ENCODE data around the gene TSR1. TPM values are rescaled to one million over a fixed set of nuclear protein-coding genes. Genes with fewer than 3 reads are reported as not detected.

TSR1 gene
- total RNA-seq, 1 donor: 42.0 TPM

DNA sequence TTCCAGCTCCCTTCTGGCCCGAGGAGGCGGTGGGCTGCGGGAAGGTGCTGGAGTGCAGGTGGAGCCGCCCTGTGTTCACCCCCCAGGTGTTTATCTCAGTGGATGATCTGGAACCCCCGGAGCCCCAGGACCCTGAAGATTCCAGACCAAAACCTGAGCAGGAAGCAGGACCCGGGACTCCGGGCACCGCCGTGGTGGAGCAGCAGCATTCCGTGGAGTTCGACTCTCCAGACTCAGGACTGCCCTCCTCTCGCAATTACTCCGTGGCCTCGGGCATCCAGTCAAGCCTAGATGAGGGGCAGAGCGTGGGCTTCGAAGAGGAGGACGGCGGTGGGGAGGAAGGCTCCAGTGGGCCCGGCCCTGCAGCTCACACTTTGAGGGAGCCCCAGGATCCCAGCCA is 39.1 kb upstream of the TSR1 start:
- Histone ChIP-seq H3K79me2 (ENCODE audit: insufficient read depth, low read length) (no peaks in the 10 kb centered on the region), H3K4me3 (ENCODE audit: insufficient read depth, low read length) (no peak overlapping the region), H4K20me1 (ENCODE audit: insufficient read depth, low read length) (peaks cover 2% of the 10 kb centered on the region), H3K4me2 (ENCODE audit: insufficient read depth, low read length) (no peak overlapping the region), H3K36me3 (ENCODE audit: insufficient read depth, low read length) (peaks cover 34% of the 10 kb centered on the region), H3K27ac (ENCODE audit: low read depth, low read length) (no peak overlapping the region), H2AFZ (ENCODE audit: low read length) (no peak overlapping the region), H3K27me3 (ENCODE audit: insufficient read depth, low read length) (no peaks in the 10 kb centered on the region), H3K9me3 (ENCODE audit: low read depth, low read length) (no peaks in the 10 kb centered on the region), H3K4me1 (ENCODE audit: insufficient read depth, low read length) (no peaks in the 10 kb centered on the region)
- TF ChIP-seq CTCF (IDR thresholded peaks at IDR 0.05; ENCODE audit: extremely low read depth, low read depth, low read length): no peak
- no peak for DNase-seq (ENCODE audit: insufficient read length, low spot score, missing footprints)

DNA sequence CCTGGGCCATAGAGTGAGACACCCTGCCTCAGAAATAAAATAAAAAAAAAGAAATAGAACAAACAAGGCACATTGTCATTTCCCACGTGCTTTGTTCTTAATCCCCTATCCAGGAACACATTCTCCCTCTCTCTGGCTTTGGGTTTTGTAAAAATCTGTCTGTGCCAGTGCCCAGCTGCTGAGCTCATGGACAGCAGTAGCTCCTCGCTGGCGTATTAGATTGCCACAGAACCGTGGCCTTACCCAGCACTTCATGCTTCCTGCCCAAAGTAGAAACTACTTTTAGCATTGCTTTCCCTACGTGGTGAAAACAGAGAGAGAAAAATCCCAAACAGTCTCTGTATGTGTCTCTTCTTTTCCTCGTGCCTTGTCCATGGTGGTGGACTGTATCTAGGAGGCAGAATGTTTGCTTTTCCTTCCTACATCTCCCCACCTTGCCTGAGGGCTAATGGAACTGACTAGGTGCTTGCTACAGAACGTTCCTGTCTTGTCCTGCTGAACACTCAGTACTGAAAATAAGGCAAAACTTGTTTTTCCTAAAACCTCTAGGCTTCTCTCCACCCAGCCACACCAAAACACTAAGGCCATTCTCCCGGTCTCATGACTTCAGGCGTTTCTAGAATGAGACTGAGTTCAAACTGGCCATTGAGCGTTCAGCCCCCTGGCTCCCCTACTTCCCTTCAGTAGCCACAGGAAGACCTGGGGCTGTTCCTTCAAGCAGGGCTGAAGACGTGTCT is 38.5 kb upstream of the TSR1 start:
- Histone ChIP-seq H3K4me2 (ENCODE audit: insufficient read depth, low read length) (no peak overlapping the region), H3K79me2 (ENCODE audit: insufficient read depth, low read length) (no peaks in the 10 kb centered on the region), H3K36me3 (ENCODE audit: insufficient read depth, low read length) (peaks cover 34% of the 10 kb centered on the region), H3K27ac (ENCODE audit: low read depth, low read length) (no peak overlapping the region), H4K20me1 (ENCODE audit: insufficient read depth, low read length) (no peaks in the 10 kb centered on the region), H2AFZ (ENCODE audit: low read length) (no peak overlapping the region), H3K4me3 (ENCODE audit: insufficient read depth, low read length) (no peak overlapping the region), H3K27me3 (ENCODE audit: insufficient read depth, low read length) (no peaks in the 10 kb centered on the region), H3K4me1 (ENCODE audit: insufficient read depth, low read length) (no peaks in the 10 kb centered on the region), H3K9me3 (ENCODE audit: low read depth, low read length) (no peaks in the 10 kb centered on the region)
- TF ChIP-seq CTCF (IDR thresholded peaks at IDR 0.05; ENCODE audit: extremely low read depth, low read depth, low read length): no peak
- no peak for DNase-seq (ENCODE audit: insufficient read length, low spot score, missing footprints)

DNA sequence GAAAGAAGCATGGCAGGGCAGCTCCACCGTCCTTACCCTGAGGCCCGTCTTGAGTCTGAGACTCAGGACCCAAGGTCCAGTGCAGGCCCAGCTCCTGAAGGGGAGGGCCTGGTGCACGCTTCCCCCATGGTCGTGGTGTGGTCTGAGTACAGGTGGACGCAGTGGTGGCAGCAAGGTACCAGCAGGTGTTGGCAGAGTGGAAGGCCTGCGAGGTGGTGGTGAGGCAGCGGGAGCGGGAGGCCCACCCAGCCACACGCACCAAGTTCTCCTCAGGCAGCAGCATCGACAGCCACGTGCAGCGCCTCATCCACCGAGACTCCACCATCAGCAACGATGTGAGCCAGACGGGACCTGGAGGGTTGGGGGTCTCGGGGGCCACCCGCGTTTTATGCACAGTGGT is 36.9 kb upstream of the TSR1 start:
- Histone ChIP-seq H4K20me1 (ENCODE audit: insufficient read depth, low read length) (no peaks in the 10 kb centered on the region), H3K4me3 (ENCODE audit: insufficient read depth, low read length) (no peak overlapping the region), H3K9me3 (ENCODE audit: low read depth, low read length) (no peaks in the 10 kb centered on the region), H3K4me2 (ENCODE audit: insufficient read depth, low read length) (no peak overlapping the region), H3K4me1 (ENCODE audit: insufficient read depth, low read length) (no peaks in the 10 kb centered on the region), H3K79me2 (ENCODE audit: insufficient read depth, low read length) (no peaks in the 10 kb centered on the region), H3K27me3 (ENCODE audit: insufficient read depth, low read length) (no peaks in the 10 kb centered on the region), H3K36me3 (ENCODE audit: insufficient read depth, low read length) (peaks cover 34% of the 10 kb centered on the region), H3K27ac (ENCODE audit: low read depth, low read length) (no peak overlapping the region), H2AFZ (ENCODE audit: low read length) (no peak overlapping the region)
- no peak for TF ChIP-seq CTCF (IDR thresholded peaks at IDR 0.05; ENCODE audit: extremely low read depth, low read depth, low read length)
- DNase-seq (ENCODE audit: insufficient read length, low spot score, missing footprints): peak; percentile 74

DNA sequence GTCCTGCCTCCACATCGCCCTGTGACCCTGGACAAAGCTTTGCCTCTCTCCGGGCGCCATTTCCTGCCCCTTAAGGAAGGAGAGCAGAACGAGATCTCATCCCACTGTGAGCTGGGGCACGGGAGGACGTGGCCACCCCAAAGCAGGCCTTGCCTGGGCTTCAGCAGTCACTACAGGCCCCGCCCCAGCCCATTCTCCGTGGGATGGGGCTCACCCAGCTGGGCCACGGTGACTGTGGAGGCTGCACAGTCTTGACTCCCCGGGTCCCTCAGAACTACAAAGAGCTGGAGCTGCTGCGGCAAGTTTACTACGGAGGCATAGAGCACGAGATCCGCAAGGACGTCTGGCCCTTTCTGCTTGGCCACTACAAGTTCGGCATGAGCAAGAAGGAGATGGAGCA is 36.4 kb upstream of the TSR1 start:
- Histone ChIP-seq H3K4me1 (ENCODE audit: insufficient read depth, low read length) (no peaks in the 10 kb centered on the region), H3K27ac (ENCODE audit: low read depth, low read length) (no peak overlapping the region), H3K27me3 (ENCODE audit: insufficient read depth, low read length) (no peaks in the 10 kb centered on the region), H2AFZ (ENCODE audit: low read length) (no peak overlapping the region), H3K4me2 (ENCODE audit: insufficient read depth, low read length) (no peak overlapping the region), H3K79me2 (ENCODE audit: insufficient read depth, low read length) (no peaks in the 10 kb centered on the region), H3K4me3 (ENCODE audit: insufficient read depth, low read length) (no peak overlapping the region), H4K20me1 (ENCODE audit: insufficient read depth, low read length) (no peaks in the 10 kb centered on the region), H3K36me3 (ENCODE audit: insufficient read depth, low read length) (peaks cover 33% of the 10 kb centered on the region), H3K9me3 (ENCODE audit: low read depth, low read length) (no peaks in the 10 kb centered on the region)
- TF ChIP-seq CTCF (IDR thresholded peaks at IDR 0.05; ENCODE audit: extremely low read depth, low read depth, low read length): no peak
- DNase-seq (ENCODE audit: insufficient read length, low spot score, missing footprints): peak; percentile 82

Data from osteoblast (primary cell).